Vagina (tissue), 2 donors: ENCODE data around the gene CLIC6. TPM values are rescaled to one million over a fixed set of nuclear protein-coding genes. Genes with fewer than 3 reads are reported as not detected.

Source experiments
- DNase-seq, 2 donors: peaks; one replicate each; pipeline ENCODE4 v3.0.0-alpha.2; 2017; ENCODE audit errors: extremely low spot score in 2 of 2
- H3K27ac ChIP-seq: fragments of 200-600 bp; sonication (generic); one replicate; pipeline ENCODE4 v1.5.1; 2019
- H3K27me3 ChIP-seq: fragments of 200-600 bp; sonication (generic); one replicate; pipeline ENCODE4 v1.5.1; 2019
- H3K36me3 ChIP-seq, 2 donors: fragments of 200-600 bp; sonication (generic); one replicate each; pipeline ENCODE4 v1.5.1; 2017 to 2019
- H3K4me1 ChIP-seq: fragments of 200-600 bp; sonication (generic); one replicate; pipeline ENCODE4 v1.5.1; 2019
- H3K4me3 ChIP-seq, 2 donors: fragments of 200-600 bp; sonication (generic); 1 replicate in 1 of 2; 2 replicates in 1 of 2; pipeline ENCODE4 v1.5.1; 2016 to 2019
- H3K9me3 ChIP-seq: fragments of 200-600 bp; sonication (generic); one replicate; pipeline ENCODE4 v1.5.1; 2019
- POLR2A ChIP-seq, 2 donors: fragments of 450-650 bp; IDR thresholded peaks; one replicate each; pipeline ENCODE4 v1.6.1; 2017; ENCODE audit warnings: antibody characterized with exemption in 2 of 2, mild to moderate bottlenecking in 2 of 2, moderate library complexity in 2 of 2
- POLR2AphosphoS5 ChIP-seq, 2 donors: sonication (generic); formaldehyde crosslinking; IDR thresholded peaks; one replicate each; pipeline ENCODE4 v1.9.0; 2017; ENCODE audit warnings: antibody characterized with exemption in 2 of 2, mild to moderate bottlenecking in 2 of 2, low read depth in 1 of 2; ENCODE audit not compliant: insufficient read depth in 1 of 2
- intact Hi-C: fragments of 100-400 bp; cut with DNase I; formaldehyde crosslinking; loops from one replicate; pipeline ENCODE4 v1.15.1; 2023
- total RNA-seq: library from RNA; depleted of rRNA; stranded (reverse); fragments of >200 nt; gene quantifications from one replicate; pipeline ENCODE4 v1.2.3, GENCODE V29; 2016
- TF ChIP-seq, protein P1 (sequence below), 3 experiments: fragments of 450-650 bp in 2 of 3; fragments of 200-600 bp in 1 of 3; sonication (generic) in 1 of 3; IDR thresholded peaks; one replicate each; pipeline ENCODE4 v1.5.1; 2017 to 2019; ENCODE audit warnings: antibody characterized with exemption in 3 of 3, mild to moderate bottlenecking in 2 of 3, moderate library complexity in 2 of 3

CLIC6 gene
- total RNA-seq, 1 donor from 2014 or later = 8.3 TPM

DNA sequence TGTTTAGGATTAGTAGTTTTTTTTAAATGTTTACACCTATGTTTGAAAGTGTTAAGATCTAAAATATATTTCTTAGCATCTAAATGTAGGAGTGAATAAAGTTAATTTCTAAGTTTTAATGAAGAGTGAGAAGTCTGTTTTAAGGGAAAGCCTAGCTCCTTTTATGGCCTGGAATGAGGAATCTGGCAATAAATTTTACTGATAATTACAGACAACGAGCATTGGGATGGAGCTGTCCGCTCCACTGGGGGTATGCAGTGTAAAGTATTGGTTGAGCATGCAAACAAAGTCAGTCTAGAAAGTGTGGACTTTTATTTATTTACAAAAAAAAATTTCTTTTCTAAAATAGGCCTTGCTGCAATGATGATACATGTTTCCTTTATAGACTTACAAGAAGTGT lies 19.0 kb downstream of the CLIC6 start:
- no peak overlapping the region for H3K4me3 ChIP-seq
- H3K9me3 ChIP-seq = no peaks in the 10 kb centered on the region
- peaks cover 4% of the 10 kb centered on the region for H3K4me1 ChIP-seq
- H3K27me3 ChIP-seq = no peaks in the 10 kb centered on the region
- no peak for DNase-seq
- H3K27ac ChIP-seq = no peak overlapping the region
- intact Hi-C loops = no loop called here
- H3K36me3 ChIP-seq = no peaks in the 10 kb centered on the region
- TF ChIP-seq POLR2AphosphoS5 (IDR thresholded peaks at IDR 0.05; ENCODE audit: insufficient read depth in 1 of 2, low read depth in 1 of 2) = no peak
- TF ChIP-seq, protein P1, sequence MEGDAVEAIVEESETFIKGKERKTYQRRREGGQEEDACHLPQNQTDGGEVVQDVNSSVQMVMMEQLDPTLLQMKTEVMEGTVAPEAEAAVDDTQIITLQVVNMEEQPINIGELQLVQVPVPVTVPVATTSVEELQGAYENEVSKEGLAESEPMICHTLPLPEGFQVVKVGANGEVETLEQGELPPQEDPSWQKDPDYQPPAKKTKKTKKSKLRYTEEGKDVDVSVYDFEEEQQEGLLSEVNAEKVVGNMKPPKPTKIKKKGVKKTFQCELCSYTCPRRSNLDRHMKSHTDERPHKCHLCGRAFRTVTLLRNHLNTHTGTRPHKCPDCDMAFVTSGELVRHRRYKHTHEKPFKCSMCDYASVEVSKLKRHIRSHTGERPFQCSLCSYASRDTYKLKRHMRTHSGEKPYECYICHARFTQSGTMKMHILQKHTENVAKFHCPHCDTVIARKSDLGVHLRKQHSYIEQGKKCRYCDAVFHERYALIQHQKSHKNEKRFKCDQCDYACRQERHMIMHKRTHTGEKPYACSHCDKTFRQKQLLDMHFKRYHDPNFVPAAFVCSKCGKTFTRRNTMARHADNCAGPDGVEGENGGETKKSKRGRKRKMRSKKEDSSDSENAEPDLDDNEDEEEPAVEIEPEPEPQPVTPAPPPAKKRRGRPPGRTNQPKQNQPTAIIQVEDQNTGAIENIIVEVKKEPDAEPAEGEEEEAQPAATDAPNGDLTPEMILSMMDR (IDR thresholded peaks at IDR 0.05) = no peak
- no peak for TF ChIP-seq POLR2A (IDR thresholded peaks at IDR 0.05)

DNA sequence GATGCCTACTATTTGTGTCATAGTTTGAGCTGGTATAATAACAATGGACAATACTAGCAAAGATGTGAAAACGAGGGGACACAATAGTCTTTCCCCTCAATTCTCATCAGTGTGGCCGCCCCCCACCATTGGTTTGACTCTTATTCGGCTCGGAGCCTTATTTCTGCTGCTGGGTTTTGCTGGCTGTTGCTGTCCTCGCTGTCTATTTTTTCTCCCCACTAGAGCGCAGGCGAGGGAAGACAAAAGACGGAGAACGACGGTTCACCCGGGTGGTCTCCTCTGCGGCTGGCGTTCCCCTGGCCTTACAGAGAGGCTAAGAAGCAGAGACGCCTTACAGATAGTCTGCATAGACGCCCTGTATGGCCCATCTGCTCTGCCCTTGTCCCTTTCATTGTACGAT lies 19.4 kb downstream of the CLIC6 start:
- no peaks in the 10 kb centered on the region for H3K27me3 ChIP-seq
- H3K4me3 ChIP-seq = no peak overlapping the region
- H3K4me1 ChIP-seq = peaks cover 4% of the 10 kb centered on the region
- no peak for DNase-seq
- no peaks in the 10 kb centered on the region for H3K9me3 ChIP-seq
- intact Hi-C loops = no loop called here
- H3K27ac ChIP-seq = no peak overlapping the region
- H3K36me3 ChIP-seq = no peaks in the 10 kb centered on the region
- TF ChIP-seq POLR2A (IDR thresholded peaks at IDR 0.05) = no peak
- TF ChIP-seq POLR2AphosphoS5 (IDR thresholded peaks at IDR 0.05; ENCODE audit: insufficient read depth in 1 of 2, low read depth in 1 of 2) = no peak
- TF ChIP-seq, protein P1 (IDR thresholded peaks at IDR 0.05) = no peak

DNA sequence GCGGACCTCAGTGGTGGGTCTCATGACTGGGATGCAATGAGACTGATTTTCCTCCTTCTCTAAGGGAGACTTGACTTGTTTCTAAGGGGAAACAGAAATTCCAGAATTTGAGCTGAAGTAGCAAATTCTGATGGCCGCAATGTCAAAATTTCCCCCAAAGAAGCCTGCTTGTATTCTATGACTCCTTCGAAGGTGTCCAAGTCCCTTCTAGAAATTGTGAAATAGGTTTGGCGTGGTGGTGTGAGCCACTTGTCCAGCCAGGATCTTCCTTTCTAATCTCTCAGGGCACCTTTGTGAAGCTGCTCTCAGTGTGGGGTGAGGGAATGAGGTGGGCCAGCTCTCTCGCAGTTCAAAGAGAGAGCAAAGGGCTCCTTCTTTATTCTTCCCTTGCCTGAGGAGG lies 19.9 kb downstream of the CLIC6 start:
- TF ChIP-seq, protein P1 (IDR thresholded peaks at IDR 0.05) = no peak
- no peak for TF ChIP-seq POLR2A (IDR thresholded peaks at IDR 0.05)
- TF ChIP-seq POLR2AphosphoS5 (IDR thresholded peaks at IDR 0.05; ENCODE audit: insufficient read depth in 1 of 2, low read depth in 1 of 2) = no peak
- DNase-seq = no peak
- peaks cover 4% of the 10 kb centered on the region for H3K4me1 ChIP-seq
- H3K9me3 ChIP-seq = no peaks in the 10 kb centered on the region
- no peaks in the 10 kb centered on the region for H3K27me3 ChIP-seq
- no peak overlapping the region for H3K27ac ChIP-seq
- no peak overlapping the region for H3K4me3 ChIP-seq
- intact Hi-C loops = no loop called here
- no peaks in the 10 kb centered on the region for H3K36me3 ChIP-seq

DNA sequence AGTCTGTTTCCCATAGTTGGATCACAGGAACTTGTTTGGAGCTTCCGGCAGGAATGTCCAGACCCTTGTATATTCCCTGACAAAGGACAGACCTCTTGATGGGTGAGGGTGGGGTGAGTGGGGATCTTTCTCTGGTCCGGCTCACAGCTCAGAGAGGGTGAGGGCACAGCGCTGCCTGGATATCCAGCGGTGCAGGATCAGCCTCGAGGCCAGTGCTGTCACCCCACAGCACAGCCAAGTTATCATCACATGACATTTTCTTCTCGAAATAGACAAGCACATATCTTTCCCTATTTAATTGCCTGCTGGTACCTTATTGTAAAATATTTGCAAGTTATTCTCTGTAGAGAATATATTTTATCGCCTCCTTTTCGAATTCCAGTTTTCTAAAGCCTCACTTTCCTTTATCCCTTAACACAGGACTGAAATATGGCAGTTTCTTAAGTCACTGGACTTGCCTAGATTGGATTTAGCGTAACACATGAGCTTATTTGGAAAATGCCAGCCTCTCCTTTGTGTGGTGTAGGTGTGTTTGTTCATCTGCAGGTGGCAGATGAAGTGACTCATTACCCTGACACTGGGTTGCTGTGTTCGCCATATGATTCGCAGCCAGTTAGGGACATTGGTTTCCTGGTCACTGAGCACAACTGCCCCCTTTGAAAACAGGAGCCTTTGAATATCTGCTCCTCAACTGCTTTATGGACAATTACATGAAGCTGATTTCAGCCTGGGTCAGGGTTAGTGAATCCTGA lies 21.4 kb downstream of the CLIC6 start:
- H3K9me3 ChIP-seq = no peaks in the 10 kb centered on the region
- intact Hi-C loops = no loop called here
- TF ChIP-seq POLR2A (IDR thresholded peaks at IDR 0.05) (no peak), POLR2AphosphoS5 (IDR thresholded peaks at IDR 0.05; ENCODE audit: insufficient read depth in 1 of 2, low read depth in 1 of 2) (no peak)
- TF ChIP-seq, protein P1 (IDR thresholded peaks at IDR 0.05) = no peak
- peaks cover 4% of the 10 kb centered on the region for H3K4me1 ChIP-seq
- no peaks in the 10 kb centered on the region for H3K27me3 ChIP-seq
- DNase-seq = no peak
- no peaks in the 10 kb centered on the region for H3K36me3 ChIP-seq
- H3K27ac ChIP-seq = no peak overlapping the region
- no peak overlapping the region for H3K4me3 ChIP-seq

DNA sequence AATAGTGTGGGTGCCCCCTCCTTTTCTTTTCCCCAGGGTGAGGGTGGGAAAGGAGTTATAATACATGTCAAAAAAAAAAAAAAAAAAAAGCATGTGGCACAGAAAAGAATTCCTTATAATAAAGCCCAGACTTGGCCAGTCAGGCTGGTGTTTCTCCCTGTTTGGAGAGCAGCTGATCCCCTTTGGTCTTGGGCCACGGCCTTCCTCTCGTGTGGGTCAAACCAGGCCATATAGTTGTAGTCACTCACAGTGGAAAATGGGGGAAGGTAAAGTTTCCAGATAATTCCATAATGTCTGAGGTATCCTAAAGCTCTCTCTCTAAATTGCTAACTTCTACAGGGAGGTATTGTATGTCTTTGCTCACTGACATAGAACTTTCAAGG lies 22.0 kb downstream of the CLIC6 start:
- intact Hi-C loops = no loop called here
- TF ChIP-seq POLR2A (IDR thresholded peaks at IDR 0.05) (no peak), POLR2AphosphoS5 (IDR thresholded peaks at IDR 0.05; ENCODE audit: insufficient read depth in 1 of 2, low read depth in 1 of 2) (no peak)
- TF ChIP-seq, protein P1 (IDR thresholded peaks at IDR 0.05) = no peak
- H3K27ac ChIP-seq = no peak overlapping the region
- no peak overlapping the region for H3K4me3 ChIP-seq
- no peaks in the 10 kb centered on the region for H3K27me3 ChIP-seq
- no peaks in the 10 kb centered on the region for H3K36me3 ChIP-seq
- H3K9me3 ChIP-seq = no peaks in the 10 kb centered on the region
- DNase-seq = no peak
- H3K4me1 ChIP-seq = peaks cover 4% of the 10 kb centered on the region
